H1 (cell line): Measurements from ENCODE around the gene LIPJ.

Source experiments
- CREB1 ChIP-seq: IDR thresholded peaks from 2 replicates; pipeline ENCODE4 v1.6.1; 2012; ENCODE audit warnings: inconsistent platforms
- HDAC6 ChIP-seq: IDR thresholded peaks from one replicate; pipeline ENCODE4 v1.7.1; 2012; ENCODE audit warnings: low read depth, mild to moderate bottlenecking, inconsistent platforms, low read length, moderate library complexity
- KDM5A ChIP-seq: fragments of 200-600 bp; IDR thresholded peaks from 2 replicates; pipeline ENCODE4 v1.7.1; 2012; ENCODE audit warnings: mild to moderate bottlenecking, low read length, inconsistent platforms, mixed read lengths
- POLR2A ChIP-seq, 2 experiments: IDR thresholded peaks; 1 replicate in 1 of 2; 2 replicates in 1 of 2; pipeline ENCODE4 v1.6.1; 2011; ENCODE audit warnings: low read depth in 2 of 2, low read length in 2 of 2, mild to moderate bottlenecking in 2 of 2; ENCODE audit errors: control extremely low read depth in 1 of 2
- SP2 ChIP-seq: IDR thresholded peaks from 2 replicates; pipeline ENCODE4 v1.6.1; 2012; ENCODE audit warnings: mild to moderate bottlenecking, low read length, inconsistent platforms
- TF ChIP-seq, protein P1 (sequence below): IDR thresholded peaks from 2 replicates; pipeline ENCODE4 v1.6.1; 2011; ENCODE audit warnings: low read depth, mild to moderate bottlenecking, low read length; ENCODE audit not compliant: insufficient read depth

DNA sequence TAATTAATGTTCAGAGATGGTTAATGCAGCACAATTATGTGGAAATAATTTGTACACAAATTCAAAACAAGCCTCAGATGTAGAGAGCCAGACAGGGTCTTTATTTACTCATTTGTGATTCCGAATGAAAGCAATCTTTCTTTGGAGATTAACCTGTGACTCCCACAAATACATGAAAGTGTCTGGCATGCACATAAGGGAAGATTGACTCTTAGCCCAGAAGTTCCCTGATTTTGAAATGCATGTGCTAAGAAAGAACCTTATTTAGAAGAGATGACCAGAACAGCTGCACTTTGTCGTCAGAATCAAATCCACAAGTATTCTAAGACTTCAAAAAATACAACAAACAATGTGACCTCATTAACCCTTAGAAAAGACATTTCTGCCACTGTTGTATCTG is 48.5 kb upstream of the LIPJ start:
- TF ChIP-seq KDM5A (no peak), CREB1 (no peak), POLR2A (IDR thresholded peaks at IDR 0.05; ENCODE audit: control extremely low read depth in 1 of 2, low read depth in 2 of 2, low read length in 2 of 2) (no peak), HDAC6 (no peak), SP2 (no peak)
- TF ChIP-seq, protein P1, sequence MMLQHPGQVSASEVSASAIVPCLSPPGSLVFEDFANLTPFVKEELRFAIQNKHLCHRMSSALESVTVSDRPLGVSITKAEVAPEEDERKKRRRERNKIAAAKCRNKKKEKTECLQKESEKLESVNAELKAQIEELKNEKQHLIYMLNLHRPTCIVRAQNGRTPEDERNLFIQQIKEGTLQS, result no peak
